Right renal pelvis (tissue), 4 donors: ENCODE measurements around the gene OPRM1. TPM values are rescaled to one million over a fixed set of nuclear protein-coding genes. Genes with fewer than 3 reads are reported as not detected.

Experiments
- DNase-seq, 4 donors: peaks; one replicate each; pipeline ENCODE4 v3.0.0-alpha.2; 2013; ENCODE audit warnings: low read depth in 4 of 4, low spot score in 3 of 4, missing footprints in 1 of 4
- polyA plus RNA-seq, 4 donors: library from polyadenylated mRNA; unstranded; fragments of 120-200 nt; gene quantifications; one replicate each; pipeline ENCODE4 v1.2.1, GENCODE V29; 2013; ENCODE audit not compliant: insufficient read length in 4 of 4

Gene OPRM1
- polyA plus RNA-seq, 4 donors = 0.04 TPM; not detected in 3

DNA sequence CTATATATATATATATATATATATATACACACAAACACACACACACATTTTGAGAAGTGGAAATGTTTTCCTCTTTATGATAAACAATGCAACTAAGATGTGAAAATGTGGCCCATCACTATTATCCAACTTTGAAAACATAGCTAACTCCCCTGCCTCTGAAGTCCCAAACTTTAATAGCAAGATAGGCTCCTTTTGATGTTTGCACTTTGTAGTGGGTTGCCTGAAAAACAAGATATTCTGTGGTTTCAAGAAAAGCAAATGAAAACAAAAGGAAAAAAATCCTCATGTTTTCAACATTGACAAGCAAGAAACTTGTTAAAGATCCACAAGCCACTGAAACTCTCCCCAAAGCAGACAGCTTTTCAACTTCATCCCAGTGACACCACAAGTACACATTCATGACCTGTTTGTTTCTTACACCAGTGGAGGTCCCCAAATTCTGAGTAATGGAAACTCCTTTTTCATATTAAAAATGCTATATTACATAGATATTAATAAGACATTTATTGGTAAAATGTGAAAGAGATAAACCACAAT is 227.6 kb downstream of the OPRM1 start:
- no peak for DNase-seq

DNA sequence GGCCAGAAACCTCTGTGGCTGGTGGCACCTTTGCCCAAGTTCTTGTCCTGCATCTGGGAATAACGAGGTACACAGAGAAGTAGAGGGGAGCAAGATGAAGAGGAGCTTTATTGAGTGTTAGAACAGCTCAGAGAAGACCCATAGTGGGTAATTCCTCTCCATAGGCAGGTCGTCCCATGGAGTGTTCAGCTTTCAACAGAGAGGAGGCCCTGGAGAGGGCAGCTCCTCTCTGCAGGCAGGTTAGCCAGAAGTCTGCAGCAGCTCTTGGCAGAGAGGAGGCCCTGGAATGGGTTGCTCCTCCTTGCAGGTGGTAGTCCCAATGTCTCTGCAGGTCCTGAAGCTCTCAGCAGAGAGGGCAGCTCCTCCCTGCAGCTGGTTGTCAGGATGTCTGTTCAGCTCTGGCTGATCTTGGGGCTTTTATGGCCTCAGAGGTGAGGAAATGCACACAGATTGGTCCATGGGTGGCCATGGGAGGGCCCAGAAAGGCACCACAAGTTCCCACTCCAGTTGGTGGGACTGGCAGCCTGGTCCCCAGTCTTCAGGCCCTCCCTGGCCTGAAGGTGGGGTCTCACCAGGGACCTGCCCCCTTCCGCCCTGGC is 228.6 kb downstream of the OPRM1 start:
- no peak for DNase-seq

DNA sequence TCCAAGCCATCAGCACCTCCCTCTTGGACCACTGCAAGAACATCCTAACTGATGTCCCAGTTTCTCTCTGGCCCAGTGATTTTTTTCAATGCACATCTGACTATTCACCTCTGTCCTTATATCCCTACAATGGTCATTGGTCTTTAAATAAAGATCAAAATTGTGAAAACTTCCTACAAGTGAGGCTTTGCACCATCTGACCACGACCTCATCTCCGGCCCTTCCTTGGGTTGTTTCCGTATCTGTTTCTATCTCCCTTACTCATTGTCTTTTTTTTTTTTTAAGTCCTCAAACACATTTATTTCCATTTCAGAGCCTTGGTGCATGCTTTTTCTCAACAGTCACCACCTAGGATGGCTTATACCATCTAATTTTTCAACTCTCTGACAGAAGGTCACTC is 229.4 kb downstream of the OPRM1 start:
- DNase-seq = no peak

DNA sequence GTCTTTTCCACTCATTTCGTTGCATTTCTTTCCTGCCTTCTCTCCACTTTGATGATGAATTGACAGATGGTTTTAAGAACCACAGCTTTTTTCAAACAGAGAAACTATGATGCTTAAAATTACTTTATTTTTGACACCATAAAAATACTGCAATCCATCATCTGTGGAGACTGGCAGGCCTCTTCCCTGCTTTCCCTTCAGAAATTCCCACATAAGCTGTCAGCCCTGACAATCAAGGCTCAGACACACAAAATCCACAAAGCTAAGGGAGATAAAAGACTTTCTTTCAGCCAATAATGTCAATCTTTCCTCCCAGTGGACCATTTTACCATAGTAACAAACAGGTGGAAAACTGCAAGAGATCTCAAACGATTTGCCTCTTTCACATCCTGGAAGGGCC is 235.1 kb downstream of the OPRM1 start:
- DNase-seq = no peak

DNA sequence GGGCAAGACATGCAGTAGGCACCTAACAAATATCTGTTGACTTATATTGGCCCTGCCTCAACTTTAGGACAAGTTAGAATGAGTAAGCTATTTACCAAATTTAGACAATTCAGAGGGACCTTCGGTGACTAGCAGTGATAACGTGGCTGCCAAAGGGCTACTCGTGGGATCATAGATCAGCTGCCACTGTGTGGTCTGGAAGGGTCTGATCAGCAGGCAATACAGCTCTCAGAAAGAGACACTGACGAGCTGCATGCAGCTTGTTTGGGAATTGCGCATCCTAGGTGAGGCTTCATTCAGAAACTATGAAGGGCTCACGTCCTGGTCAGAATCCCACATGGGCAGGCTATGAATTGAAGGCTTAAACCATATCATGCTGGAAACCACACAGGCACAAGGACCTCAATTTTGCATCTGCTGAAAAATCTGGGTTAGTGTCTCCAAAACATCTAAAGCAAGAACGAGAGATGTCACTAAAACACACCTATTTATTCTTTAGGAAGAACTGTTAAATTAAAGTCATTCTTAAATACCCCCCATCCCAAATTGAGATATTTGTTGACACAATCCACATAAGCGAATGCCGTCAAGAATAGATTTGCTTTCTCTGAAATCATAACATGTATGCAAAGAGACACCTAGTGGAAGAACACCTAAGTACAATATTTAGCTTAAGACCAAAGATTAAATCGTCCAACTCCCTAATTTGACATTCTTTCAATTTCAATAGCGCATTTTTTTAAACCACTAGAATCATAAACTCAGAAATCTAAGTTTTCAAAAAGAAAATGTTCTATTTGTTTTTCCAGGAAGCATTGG is 238.0 kb downstream of the OPRM1 start:
- DNase-seq = peak in 1 of 4 donors; percentile 38

DNA sequence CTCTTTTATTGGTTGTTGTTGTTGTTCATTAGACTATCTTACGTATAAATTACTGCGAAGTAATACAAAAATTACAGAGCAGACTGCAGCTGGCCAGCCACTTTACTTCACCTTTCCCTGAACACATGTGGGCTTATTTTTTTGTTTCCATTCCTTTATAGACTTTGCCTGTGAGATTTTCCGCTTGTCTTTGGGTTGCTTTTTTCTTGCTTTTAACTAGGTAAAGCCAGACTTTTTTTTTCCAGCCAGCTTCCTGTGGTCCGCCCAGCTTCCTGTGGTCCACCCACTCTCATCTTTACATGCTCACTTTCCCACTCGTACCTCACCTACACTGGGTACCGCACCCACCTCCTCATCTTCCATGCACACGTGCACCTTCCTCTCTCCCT is 238.6 kb downstream of the OPRM1 start:
- no peak for DNase-seq

DNA sequence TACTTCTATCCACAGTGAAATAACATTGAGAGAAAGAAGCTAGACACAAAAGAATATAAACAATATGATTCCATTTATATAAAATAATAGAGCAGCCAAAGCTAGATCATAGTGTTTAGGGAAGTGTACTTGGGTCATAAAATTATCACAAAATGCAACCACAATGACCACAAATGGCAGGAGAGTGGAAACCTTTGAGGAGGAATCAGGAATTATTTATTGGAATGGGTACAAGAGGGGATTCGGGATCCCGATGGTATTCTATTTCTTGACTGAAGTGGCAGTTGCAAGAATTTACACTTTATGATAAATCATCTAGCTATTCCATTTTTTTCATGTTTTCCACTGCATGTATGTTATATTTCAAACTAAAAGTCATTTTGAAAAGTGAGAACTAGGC is 241.5 kb downstream of the OPRM1 start:
- DNase-seq = no peak

DNA sequence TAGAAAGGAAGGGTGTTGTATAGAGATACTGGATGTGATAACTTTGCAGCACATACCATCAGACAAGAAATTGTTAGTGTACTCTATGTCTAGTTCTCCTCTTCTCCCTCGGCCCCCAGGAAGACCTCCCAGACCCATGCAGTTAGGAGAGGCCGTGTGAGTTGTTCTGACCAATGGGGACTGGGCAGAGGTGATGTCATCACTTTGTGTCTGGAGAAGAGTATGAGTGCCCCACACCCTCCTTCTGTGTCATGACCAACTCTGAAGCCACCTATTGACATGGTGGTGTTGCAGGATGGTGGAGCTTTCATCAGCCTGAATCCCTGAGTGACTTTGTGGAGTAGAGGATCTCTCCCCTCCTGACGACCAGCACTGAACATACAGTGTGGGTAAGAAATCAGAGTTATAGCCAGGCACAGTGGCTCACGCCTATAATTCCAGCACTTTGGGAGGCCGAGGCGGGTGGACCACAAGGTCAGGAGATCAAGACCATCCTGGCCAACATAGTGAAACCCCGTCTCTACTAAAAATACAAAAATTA is 245.3 kb downstream of the OPRM1 start:
- no peak for DNase-seq

DNA sequence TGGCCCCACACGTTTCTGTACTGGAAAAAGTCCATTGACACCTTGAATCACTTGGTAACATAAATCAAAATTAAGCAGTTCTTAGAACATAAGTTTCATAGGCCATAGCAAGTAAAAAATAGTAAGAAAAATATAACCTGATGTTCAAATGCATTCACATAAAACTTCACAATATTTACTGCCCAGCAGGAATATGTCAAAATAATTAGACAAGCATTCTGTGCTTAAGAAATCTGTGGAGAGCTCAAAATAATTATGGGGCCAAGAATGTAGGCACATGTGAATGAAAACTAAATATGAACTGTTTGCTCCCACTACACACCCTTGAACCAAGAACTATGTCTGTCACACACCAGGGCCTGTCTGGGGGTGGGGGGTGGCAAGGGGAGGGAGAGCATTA is 246.8 kb downstream of the OPRM1 start:
- no peak for DNase-seq

DNA sequence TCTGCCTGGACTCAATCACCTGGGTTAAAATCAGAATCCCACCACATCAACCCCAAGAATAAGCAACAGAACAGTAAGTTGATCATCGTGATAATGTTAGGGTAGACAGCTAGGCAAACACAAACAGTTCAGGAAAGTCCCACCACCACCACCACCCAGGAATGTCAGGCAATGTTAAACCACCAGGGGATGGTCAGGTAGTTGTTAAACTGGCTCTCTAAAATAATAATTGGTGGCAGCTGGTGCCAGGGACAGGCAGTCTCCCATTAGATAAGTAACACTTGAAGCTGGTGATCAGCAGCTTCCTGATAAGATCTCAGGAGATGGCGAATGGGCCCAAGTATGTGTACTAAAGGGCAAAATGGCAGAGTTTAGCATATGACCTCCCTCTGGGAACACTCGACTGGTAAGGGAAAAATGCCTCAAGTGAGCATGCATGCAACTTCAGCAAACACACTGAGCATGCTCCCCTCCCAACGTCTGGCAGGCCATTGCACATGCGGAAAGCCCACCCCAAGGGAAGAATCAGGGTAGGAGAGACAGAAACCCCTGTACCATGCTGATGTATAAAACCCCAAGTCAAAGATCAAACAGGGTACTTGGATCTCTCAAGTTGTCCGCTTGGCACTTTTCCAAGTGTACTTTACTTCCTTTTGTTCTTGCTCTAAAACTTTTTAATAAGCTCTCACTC is 250.9 kb downstream of the OPRM1 start:
- no peak for DNase-seq

DNA sequence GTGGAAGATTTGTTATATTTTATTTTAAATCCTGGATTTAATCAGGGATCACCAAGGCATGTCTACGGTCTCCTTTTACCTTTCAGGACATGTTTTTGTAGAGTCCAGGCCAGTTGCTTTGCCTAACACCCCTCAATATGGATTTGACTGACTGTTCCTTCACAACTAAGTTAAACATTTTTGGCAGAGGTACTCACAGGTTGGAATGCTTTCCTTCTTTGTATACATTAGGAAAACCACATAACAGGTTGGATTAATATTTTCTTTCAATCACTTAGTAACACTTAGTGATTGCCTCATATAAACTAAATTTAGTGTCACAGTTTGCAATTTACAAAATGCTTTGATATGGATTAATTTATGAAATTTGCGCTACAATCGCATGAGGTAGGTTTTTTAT is 253.0 kb downstream of the OPRM1 start:
- DNase-seq = no peak

DNA sequence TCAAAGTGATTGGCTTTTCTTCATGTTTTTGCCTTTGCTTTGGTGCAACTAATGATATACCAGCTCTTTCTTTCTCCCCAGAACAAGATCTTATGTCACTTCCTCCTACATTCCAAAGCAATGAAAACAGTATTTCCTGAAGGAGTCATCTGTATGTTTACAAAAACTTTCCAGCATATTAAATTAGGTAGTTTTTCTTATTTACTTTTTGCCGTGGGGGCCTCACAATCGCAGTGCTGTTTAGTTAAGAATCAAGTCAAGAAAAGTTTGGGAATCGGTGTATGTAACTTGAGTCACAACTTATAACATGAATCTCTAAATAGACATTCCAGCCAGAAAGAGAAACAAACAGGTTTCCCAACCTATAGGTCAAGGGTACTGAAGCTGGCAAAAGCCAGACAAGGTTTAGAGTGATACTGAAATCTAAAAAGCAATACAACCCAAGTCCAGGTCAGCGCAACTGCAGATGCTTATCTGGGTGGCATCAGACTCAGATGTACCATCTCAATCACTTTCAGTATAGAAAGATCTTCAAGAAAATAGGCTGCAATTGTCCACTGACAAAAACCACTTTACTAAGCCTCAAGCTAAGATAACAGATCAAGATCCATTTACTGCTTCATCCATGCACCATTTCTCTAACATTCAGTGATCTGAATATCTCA is 253.9 kb downstream of the OPRM1 start:
- no peak for DNase-seq

DNA sequence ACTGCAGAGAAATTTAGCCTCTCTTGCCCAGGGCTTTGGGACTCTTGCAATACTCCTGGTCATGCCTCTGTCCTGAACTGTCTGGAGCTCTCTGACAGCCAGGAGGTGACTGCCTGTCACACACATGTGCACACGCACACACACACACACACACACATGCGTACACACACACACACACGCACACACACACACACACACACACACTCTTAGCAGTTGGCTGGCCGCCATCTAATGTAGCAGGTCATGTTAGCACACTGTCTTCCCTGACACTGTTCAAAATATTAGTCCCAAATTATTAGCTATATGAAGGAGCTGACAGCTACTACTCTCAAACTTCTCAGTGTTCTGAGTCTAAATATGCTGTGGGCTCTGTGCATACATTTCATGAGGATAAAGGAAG is 256.7 kb downstream of the OPRM1 start:
- DNase-seq = no peak
